B cell (primary cell): ENCODE measurements around the gene USP37. TPM values are rescaled to one million over a fixed set of nuclear protein-coding genes. Genes with fewer than 3 reads are reported as not detected.

ENCODE experiments used
- ATAC-seq: fragments of 200-7000 bp; cut with Tn5 transposase; one replicate; pipeline ENCODE4 v1.10.0; 2021; ENCODE audit warnings: low read depth, mild to moderate bottlenecking, moderate number of reproducible peaks, moderate library complexity
- CTCF ChIA-PET: fragments of 350-600 bp; sonication (Branson Sonifier 250); formaldehyde crosslinking; loops from one replicate; lab custom pipeline; 2021; ENCODE audit warnings: antibody characterized with exemption, inconsistent platforms; lab: Charles Lee
- POLR2A ChIA-PET: fragments of 350-600 bp; sonication (Branson Sonifier 250); formaldehyde crosslinking; loops from one replicate; lab custom pipeline; 2021; ENCODE audit warnings: antibody characterized with exemption; lab: Charles Lee
- DNase-seq: peaks from one replicate; pipeline ENCODE4 v3.0.0; 2013
- H2AFZ ChIP-seq: 2 replicates; pipeline ENCODE4 v1.6.1; 2012; ENCODE audit warnings: mild to moderate bottlenecking, low read depth, low read length; ENCODE audit not compliant: insufficient read depth, poor library complexity, severe bottlenecking
- H3K27ac ChIP-seq, 2 donors: 1 replicate in 1 of 2; 2 replicates in 1 of 2; pipeline ENCODE4 v1.5.1; 2012 to 2013; ENCODE audit warnings: low read length in 2 of 2, mild to moderate bottlenecking in 2 of 2, moderate library complexity in 1 of 2
- H3K27me3 ChIP-seq, 4 experiments: fragments of 200-600 bp in 1 of 4; sonication (generic) in 1 of 4; replicated peaks in 1 of 4; 1 replicate in 2 of 4; 2 replicates in 2 of 4; pipeline versions ENCODE4 v1.6.1 to v1.7.0; 2013 to 2016; ENCODE audit warnings: low read length in 3 of 4, mild to moderate bottlenecking in 2 of 4, mixed read lengths in 1 of 4, moderate library complexity in 1 of 4; ENCODE audit not compliant: insufficient read depth in 4 of 4, control insufficient read depth in 3 of 4; ENCODE audit errors: control extremely low read depth in 1 of 4
- H3K36me3 ChIP-seq, 2 experiments: replicated peaks in 1 of 2; 1 replicate in 1 of 2; 2 replicates in 1 of 2; pipeline versions ENCODE4 v1.6.1 to v1.7.1; 2013; ENCODE audit warnings: low read length in 1 of 2; ENCODE audit not compliant: insufficient read depth in 2 of 2, control insufficient read depth in 1 of 2; ENCODE audit errors: control extremely low read depth in 1 of 2, extremely low read depth in 1 of 2
- H3K4me1 ChIP-seq, 2 donors: fragments of 200-600 bp in 1 of 2; sonication (generic) in 1 of 2; 1 replicate in 1 of 2; 2 replicates in 1 of 2; pipeline versions ENCODE4 v1.5.1 to v1.6.1; 2013 to 2017; ENCODE audit warnings: low read length in 2 of 2; ENCODE audit not compliant: control insufficient read depth in 2 of 2, insufficient read depth in 2 of 2
- H3K4me2 ChIP-seq: replicated peaks from 2 replicates; pipeline ENCODE3; 2012; ENCODE audit warnings: mild to moderate bottlenecking, low read depth, low read length; ENCODE audit not compliant: poor library complexity, severe bottlenecking
- H3K4me3 ChIP-seq, 5 experiments: fragments of 200-600 bp in 1 of 5; sonication (generic) in 1 of 5; 1 replicate in 3 of 5; 2 replicates in 2 of 5; pipeline versions ENCODE4 v1.5.1 to v1.7.0; 2011 to 2016; ENCODE audit warnings: low read length in 4 of 5, mild to moderate bottlenecking in 4 of 5, low read depth in 2 of 5, control low read depth in 1 of 5, moderate library complexity in 1 of 5; ENCODE audit not compliant: insufficient read depth in 1 of 5; ENCODE audit errors: control extremely low read depth in 1 of 5, extremely low read depth in 1 of 5
- H3K79me2 ChIP-seq: fragments of 200-600 bp; sonication (generic); one replicate; pipeline ENCODE4 v1.6.0; 2016; ENCODE audit warnings: low read length; ENCODE audit not compliant: control insufficient read depth, insufficient read depth
- H3K9ac ChIP-seq: fragments of 200-600 bp; sonication (generic); 2 replicates; pipeline ENCODE4 v1.6.1; 2017; ENCODE audit warnings: mild to moderate bottlenecking, low read length, moderate library complexity
- H3K9me3 ChIP-seq, 3 donors: one replicate each; pipeline versions ENCODE4 v1.6.1 to v1.7.1; 2013; ENCODE audit warnings: low read length in 2 of 3; ENCODE audit not compliant: control insufficient read depth in 2 of 3, insufficient read depth in 1 of 3; ENCODE audit errors: control extremely low read depth in 1 of 3
- H4K20me1 ChIP-seq: 2 replicates; pipeline ENCODE4 v1.6.0; 2012; ENCODE audit warnings: mild to moderate bottlenecking, low read length; ENCODE audit not compliant: insufficient read depth, control insufficient read depth, poor library complexity, severe bottlenecking
- H3K27ac Mint-ChIP-seq: one replicate; pipeline ENCODE4 v1.8.0; 2021; ENCODE audit warnings: mixed read lengths
- H3K27me3 Mint-ChIP-seq: one replicate; pipeline ENCODE4 v1.8.0; 2021; ENCODE audit warnings: mixed read lengths
- H3K4me1 Mint-ChIP-seq: one replicate; pipeline ENCODE4 v1.8.0; 2021; ENCODE audit warnings: mixed read lengths
- H3K4me3 Mint-ChIP-seq: one replicate; pipeline ENCODE4 v1.8.0; 2021; ENCODE audit warnings: mixed read lengths
- H3K9me3 Mint-ChIP-seq: one replicate; pipeline ENCODE4 v1.8.0; 2022; ENCODE audit warnings: mixed read lengths; ENCODE audit not compliant: insufficient read depth
- EZH2 ChIP-seq: IDR thresholded peaks from 2 replicates; pipeline ENCODE4 v1.6.1; 2012; ENCODE audit warnings: borderline replicate concordance, low read depth, mild to moderate bottlenecking, moderate library complexity, low read length; ENCODE audit not compliant: insufficient read depth, poor library complexity, severe bottlenecking
- WGBS: methylation state at CpG from one replicate; pipeline ENCODE4 v1.1.5; 2013; ENCODE audit warnings: missing lambda C conversion rate; ENCODE audit not compliant: insufficient coverage; 5-methylcytosine and 5-hydroxymethylcytosine counted together
- intact Hi-C: fragments of 100-400 bp; cut with micrococcal nuclease; formaldehyde crosslinking; loops from one replicate; pipeline ENCODE4 v1.10.0; 2022
- polyA plus RNA-seq: library from polyadenylated mRNA; depleted of rRNA; stranded (reverse); fragments of >200 nt; gene quantifications from 2 replicates; pipeline ENCODE4 v1.2.3, GENCODE V29; 2012
- total RNA-seq, 2 donors: library from RNA; stranded (reverse); fragments of 120-200 nt in 1 of 2; gene quantifications; 1 replicate in 1 of 2; 2 replicates in 1 of 2; pipeline versions ENCODE4 v1.2.3 to v1.2.4, GENCODE V29; 2013 to 2022
- TF ChIP-seq, protein P1 (sequence below): fragments of 200-600 bp; IDR thresholded peaks from one replicate; pipeline ENCODE4 v1.8.0; 2022; ENCODE audit warnings: antibody characterized with exemption, mild to moderate bottlenecking

Gene USP37
- total and polyA plus RNA-seq, 2 donors (not counting 1 experiment from before 2014, with no cell fraction given), result 3.1 to 29.0 TPM

DNA sequence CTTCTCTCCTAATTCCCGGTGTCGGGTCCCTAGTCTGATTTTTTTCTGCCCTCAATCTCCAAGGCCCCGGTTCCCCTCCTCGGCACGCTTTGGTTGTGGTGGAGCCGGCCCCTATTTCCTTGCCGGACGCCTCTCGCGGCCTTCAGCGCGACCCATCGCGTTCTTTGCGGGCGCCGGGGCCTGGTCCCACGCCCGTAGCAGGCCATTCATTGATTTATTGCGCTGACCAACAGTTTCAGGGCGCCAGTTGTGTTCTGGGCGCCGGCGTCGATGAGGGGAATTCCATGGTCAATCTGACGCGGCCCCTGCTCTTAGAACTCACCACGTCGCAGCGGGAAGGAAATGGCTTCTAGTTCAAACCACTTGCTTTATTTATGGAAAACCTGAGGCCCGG lies 884 bp upstream of the USP37 start:
- Mint-ChIP-seq H3K27me3 (no peaks in the 10 kb centered on the region), H3K4me1 (peaks cover 56% of the 10 kb centered on the region), H3K9me3 (no peaks in the 10 kb centered on the region), H3K4me3 (peak overlapping the region; percentile 96), H3K27ac (peak overlapping the region; percentile 100)
- Histone ChIP-seq H3K79me2 (peaks cover 94% of the 10 kb centered on the region), H2AFZ (peak overlapping the region; percentile 83), H3K27me3 (no peaks in the 10 kb centered on the region), H3K9ac (peak overlapping the region; percentile 98), H4K20me1 (no peaks in the 10 kb centered on the region), H3K4me1 (peaks cover 29 to 31% of the 10 kb centered on the region in 2 donors), H3K4me2 (peak overlapping the region; percentile 94), H3K27ac (peak overlapping the region; percentile 93 to 95), H3K4me3 (peak overlapping the region; percentile 65 to 91 (median 84)), H3K9me3 (no peaks in the 10 kb centered on the region), H3K36me3 (peaks cover 0 to 10% of the 10 kb centered on the region in 2 experiments)
- WGBS, result 0% methylated on average over 25 of the region's 31 CpGs
- POLR2A ChIA-PET, result no interaction called here
- TF ChIP-seq, protein P1, sequence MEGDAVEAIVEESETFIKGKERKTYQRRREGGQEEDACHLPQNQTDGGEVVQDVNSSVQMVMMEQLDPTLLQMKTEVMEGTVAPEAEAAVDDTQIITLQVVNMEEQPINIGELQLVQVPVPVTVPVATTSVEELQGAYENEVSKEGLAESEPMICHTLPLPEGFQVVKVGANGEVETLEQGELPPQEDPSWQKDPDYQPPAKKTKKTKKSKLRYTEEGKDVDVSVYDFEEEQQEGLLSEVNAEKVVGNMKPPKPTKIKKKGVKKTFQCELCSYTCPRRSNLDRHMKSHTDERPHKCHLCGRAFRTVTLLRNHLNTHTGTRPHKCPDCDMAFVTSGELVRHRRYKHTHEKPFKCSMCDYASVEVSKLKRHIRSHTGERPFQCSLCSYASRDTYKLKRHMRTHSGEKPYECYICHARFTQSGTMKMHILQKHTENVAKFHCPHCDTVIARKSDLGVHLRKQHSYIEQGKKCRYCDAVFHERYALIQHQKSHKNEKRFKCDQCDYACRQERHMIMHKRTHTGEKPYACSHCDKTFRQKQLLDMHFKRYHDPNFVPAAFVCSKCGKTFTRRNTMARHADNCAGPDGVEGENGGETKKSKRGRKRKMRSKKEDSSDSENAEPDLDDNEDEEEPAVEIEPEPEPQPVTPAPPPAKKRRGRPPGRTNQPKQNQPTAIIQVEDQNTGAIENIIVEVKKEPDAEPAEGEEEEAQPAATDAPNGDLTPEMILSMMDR, result no peak
- TF ChIP-seq EZH2, result no peak
- intact Hi-C loops, result loop anchor here (2.0 to 5.0 kb wide), 5 partner anchors 103 to 930 kb away; partner anchors contain the start of genes CNPPD1, GMPPA, NHEJ1 and RNF25
- DNase-seq, result peak; percentile 77
- CTCF ChIA-PET, result no interaction called here
- no peak for ATAC-seq

DNA sequence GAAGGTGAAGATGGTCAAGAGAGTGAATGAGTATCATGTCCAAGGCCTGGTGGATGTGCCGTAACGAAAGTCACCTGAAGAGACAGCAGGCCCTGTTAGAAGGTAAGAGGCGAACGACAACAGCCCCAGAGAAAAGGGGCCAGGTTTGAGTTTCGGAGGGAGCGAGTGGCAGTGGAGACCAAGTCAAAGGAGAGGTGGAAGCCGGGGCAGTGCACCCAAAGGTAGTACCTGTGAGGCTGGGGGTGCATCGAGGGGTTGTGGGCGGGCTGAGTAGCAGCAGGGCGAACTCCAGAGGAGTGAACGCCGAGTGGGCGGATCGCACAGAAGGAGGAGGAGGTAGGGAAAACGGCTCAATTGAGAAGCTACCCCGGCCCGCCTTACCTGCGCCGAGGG lies 358 bp downstream of the USP37 start:
- no peaks in the 10 kb centered on the region for H3K27me3 Mint-ChIP-seq
- Histone ChIP-seq H3K36me3 (peaks cover 0 to 15% of the 10 kb centered on the region in 2 experiments), H3K9me3 (no peaks in the 10 kb centered on the region), H3K4me2 (peak overlapping the region; percentile 83), H3K4me1 (peaks cover 29 to 31% of the 10 kb centered on the region in 2 donors), H3K27ac (peak overlapping the region; percentile 93 to 95), H2AFZ (peak overlapping the region; percentile 83), H4K20me1 (no peaks in the 10 kb centered on the region), H3K4me3 (peak overlapping the region; percentile 58 to 84 (median 83)), H3K9ac (peak overlapping the region; percentile 98), H3K27me3 (no peaks in the 10 kb centered on the region), H3K79me2 (peaks cover 90% of the 10 kb centered on the region)
- intact Hi-C loops, result loop anchor here (1.0 to 5.0 kb wide), 12 partner anchors 92 to 931 kb away; partner anchors contain the start of genes AAMP, ARPC2, BCS1L and CNPPD1
- under 1% methylated on average over 19 of the region's 19 CpGs for WGBS
- H3K27ac Mint-ChIP-seq, result peak overlapping the region; percentile 100
- POLR2A ChIA-PET, result no interaction called here
- no peak for DNase-seq
- peaks cover 55% of the 10 kb centered on the region for H3K4me1 Mint-ChIP-seq
- no peaks in the 10 kb centered on the region for H3K9me3 Mint-ChIP-seq
- CTCF ChIA-PET, result no interaction called here
- peak; percentile 42 for ATAC-seq
- TF ChIP-seq, protein P1, result no peak
- no peak for TF ChIP-seq EZH2
- peak overlapping the region; percentile 96 for H3K4me3 Mint-ChIP-seq
